Posterior vena cava (tissue), 2 donors: ENCODE data around the gene NUTM1. TPM values are rescaled to one million over a fixed set of nuclear protein-coding genes. Genes with fewer than 3 reads are reported as not detected.
A peak's percentile ranks its signal among the peaks of the same experiment; 100 is the strongest.

Experiments used
- DNase-seq: peaks from one replicate; pipeline ENCODE4 v3.0.0-alpha.2; 2020; ENCODE audit warnings: low spot score
- intact Hi-C, 2 donors: fragments of 100-400 bp; cut with DNase I; formaldehyde crosslinking; loops; one replicate each; pipeline versions ENCODE4 v1.14.1 to v1.14.2; 2022 to 2023
- long read RNA-seq, 2 donors: library from polyadenylated mRNA; unstranded; transcript quantifications; one replicate each; pipeline ENCODE4 v2.0.0, GENCODE V29; 2020 to 2021
- total RNA-seq, 2 donors: library from RNA; stranded (reverse); fragmentation: NEBNext Ultra II Directional; extraction: Animal tissue kit (Norgen Biotek cat#: 25700); gene quantifications; one replicate each; pipeline ENCODE4 v1.2.1, GENCODE V29; 2021
- donor health status: DM: yes; HTN: yes; CAD: no.
- donor health status: DM: yes; HTN: yes; CAD: no.

Gene NUTM1, protein sequence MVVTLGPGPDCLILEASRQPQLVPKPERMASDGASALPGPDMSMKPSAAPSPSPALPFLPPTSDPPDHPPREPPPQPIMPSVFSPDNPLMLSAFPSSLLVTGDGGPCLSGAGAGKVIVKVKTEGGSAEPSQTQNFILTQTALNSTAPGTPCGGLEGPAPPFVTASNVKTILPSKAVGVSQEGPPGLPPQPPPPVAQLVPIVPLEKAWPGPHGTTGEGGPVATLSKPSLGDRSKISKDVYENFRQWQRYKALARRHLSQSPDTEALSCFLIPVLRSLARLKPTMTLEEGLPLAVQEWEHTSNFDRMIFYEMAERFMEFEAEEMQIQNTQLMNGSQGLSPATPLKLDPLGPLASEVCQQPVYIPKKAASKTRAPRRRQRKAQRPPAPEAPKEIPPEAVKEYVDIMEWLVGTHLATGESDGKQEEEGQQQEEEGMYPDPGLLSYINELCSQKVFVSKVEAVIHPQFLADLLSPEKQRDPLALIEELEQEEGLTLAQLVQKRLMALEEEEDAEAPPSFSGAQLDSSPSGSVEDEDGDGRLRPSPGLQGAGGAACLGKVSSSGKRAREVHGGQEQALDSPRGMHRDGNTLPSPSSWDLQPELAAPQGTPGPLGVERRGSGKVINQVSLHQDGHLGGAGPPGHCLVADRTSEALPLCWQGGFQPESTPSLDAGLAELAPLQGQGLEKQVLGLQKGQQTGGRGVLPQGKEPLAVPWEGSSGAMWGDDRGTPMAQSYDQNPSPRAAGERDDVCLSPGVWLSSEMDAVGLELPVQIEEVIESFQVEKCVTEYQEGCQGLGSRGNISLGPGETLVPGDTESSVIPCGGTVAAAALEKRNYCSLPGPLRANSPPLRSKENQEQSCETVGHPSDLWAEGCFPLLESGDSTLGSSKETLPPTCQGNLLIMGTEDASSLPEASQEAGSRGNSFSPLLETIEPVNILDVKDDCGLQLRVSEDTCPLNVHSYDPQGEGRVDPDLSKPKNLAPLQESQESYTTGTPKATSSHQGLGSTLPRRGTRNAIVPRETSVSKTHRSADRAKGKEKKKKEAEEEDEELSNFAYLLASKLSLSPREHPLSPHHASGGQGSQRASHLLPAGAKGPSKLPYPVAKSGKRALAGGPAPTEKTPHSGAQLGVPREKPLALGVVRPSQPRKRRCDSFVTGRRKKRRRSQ
- total RNA-seq, result not detected
- long read RNA-seq, donor 1, result 0 reads
- long read RNA-seq, donor 2, result 0 reads

DNA sequence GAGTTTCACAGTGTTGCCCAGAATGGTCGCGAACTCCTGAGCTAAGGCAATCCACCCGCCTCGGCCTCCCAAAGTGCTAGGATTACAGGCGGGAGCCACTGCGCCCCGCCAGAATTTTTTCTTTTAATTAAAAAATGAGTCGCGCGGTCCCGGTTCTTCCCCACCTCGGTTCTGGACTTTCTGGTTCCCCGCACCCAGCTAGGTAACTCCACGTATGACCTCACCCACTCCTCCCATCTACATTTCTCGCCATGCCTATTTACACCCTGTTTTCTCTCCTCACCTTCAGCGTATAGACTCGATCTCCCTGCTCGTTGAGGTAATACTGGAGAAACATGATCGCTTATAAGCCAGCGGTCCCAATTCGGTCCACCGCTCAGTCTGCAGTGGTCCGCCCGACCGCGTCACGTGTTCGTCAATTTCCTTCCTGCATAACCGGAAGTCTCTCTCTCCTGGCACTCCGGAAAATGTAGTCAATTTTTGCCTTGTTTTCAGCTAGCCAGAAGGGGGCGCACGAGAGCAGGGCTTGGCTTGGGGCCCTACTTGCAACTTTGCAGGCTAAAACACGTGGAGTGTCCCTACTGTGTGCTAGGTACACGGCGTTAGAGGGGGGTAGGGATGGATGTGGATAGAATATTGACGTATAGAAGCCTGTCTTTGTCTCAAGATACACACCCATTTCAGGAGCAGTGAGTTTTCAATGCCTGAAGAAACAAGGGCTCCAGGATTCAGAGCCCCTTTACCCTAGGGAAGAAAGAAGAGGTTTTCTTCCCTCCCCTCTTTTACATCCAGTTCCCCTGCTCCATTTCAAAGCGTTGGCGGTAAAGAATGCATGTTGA lies at the start of gene NUTM1, which contains the start of gene NOP10:
Gene NUTM1, plus strand, starts transcription at position 579 of the 839 bp plus-strand sequence. CDS start 382 bp downstream, outside the sequence.
Gene NOP10, minus strand, starts transcription at position 400 of the 839 bp plus-strand sequence. Its CDS starts 63 bp downstream, at position 337.
- peak; percentile 97 for DNase-seq
- intact Hi-C loops, result no loop called here

DNA sequence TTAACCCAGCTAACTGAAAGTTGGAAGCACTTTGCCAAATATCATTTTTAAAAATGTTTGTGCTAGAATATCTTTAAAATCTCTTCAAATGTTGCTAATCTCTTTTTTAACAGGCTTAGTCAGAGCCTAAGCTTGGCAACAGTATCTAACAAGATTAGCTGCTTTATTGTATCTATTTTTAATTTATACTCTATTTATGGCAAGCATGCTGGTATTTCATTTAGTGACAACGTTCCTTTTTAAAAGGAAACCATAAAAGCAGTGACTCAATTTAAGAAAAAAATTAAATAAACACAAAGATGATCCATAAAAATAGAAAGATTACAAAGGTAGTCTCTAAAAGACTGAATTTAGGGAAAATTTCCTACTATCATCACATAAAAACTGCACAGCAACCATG lies 46.1 kb upstream of the NUTM1 start:
- no peak for DNase-seq
- intact Hi-C loops, result no loop called here

DNA sequence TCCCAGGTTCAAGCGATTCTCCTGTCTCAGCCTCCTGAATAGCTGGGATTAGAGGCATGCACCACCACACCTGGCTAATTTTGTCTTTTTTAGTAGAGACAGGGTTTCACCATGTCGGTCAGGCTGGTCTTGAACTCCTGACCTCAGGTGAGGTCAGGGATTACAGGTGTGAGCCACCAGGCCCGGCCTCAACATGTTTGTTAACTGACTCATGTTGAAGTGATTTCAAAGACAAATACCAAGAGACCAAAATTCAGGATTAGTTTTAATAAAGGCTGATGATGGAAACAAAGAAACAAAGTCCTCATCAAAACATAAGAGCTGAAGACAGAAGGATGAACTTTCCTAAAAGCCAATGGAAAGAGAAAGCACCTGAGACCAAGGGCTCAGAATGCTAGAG lies 42.1 kb upstream of the NUTM1 start:
- intact Hi-C loops, result no loop called here
- no peak for DNase-seq

DNA sequence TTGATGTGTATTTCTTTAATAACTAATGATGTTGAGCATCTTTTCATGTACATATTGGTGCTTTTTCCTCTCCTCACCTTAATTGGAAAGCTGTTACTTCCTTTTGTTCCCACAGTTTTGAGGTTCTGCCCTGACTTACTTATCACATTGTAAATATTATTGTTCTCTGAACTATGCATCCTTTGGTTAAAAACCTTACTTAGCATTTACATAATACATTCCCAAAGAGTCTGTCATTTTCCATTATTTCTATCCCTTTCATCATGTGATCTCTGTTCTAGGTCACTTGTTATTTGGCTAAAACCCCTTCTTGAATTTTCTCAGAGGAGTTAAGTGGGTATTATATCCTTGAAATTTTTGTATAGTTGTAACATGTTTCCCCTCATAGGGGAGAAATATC lies 38.5 kb upstream of the NUTM1 start:
- intact Hi-C loops, result no loop called here

DNA sequence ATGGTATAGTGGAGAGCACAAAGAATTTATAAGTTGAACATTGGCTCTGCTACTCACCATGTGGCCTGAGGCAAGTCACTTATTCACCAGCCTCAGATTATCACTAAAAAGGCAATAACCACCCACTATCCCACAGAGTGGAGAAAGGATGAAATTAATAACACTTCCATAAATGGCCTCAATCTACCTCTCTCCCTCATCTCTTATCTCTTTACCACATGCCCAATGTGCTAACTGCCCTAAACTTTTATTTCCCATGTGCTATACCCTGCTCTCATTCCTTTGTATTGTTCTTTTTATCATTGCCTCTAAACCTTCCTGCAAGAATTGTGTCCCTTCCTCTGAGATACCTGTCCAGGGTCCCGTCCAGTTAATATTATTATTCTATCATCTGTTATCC lies 31.6 kb upstream of the NUTM1 start:
- intact Hi-C loops, result no loop called here
- no peak for DNase-seq

More for the DNA sequence above, 38.5 kb upstream of the NUTM1 start:
- DNase-seq, result no peak

DNA sequence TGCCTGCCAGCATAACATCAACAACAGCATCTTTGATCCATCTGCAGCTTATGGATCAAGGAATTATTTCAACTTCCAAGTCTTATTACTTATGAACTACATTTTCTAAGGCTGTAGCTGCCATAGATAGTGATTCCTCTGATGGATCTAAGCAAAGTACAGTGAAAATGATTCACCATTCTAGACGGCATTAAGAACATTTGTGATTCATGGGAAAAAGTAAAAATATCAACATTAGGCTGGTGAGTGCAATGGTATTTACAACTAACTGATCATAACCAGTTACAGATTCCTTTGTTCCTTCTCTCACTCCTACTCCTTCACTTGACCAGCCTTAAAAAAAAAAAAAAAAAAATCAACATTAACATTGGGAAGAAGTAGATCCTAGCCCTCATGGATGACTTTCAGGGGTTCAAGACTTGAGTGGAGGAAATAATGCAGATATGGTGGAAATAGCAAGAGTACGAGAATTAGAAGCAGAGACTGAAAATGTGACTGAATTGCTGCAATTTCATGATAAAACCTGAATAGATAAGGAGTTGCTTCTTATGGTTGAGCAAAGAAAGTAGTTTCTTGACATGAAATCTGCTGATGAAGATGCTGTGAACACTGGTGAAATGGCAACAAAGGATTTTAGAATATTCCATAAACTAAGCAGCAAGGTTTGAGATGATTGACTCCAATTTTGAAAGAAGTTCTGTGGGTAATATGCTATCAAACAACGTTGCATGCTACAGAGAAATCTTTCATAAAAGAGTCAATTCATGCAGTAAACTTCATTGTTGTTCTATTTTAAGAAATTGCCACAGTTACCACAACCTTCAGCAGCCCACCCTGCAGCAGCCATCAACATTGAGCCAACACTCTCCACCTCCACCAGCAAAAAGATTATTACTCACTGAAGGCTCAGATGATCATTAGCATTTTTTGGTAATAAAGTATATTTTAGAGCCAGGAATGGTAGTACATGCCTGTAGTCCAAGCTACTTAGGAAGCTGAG lies 28.3 kb upstream of the NUTM1 start:
- intact Hi-C loops, result no loop called here

DNA sequence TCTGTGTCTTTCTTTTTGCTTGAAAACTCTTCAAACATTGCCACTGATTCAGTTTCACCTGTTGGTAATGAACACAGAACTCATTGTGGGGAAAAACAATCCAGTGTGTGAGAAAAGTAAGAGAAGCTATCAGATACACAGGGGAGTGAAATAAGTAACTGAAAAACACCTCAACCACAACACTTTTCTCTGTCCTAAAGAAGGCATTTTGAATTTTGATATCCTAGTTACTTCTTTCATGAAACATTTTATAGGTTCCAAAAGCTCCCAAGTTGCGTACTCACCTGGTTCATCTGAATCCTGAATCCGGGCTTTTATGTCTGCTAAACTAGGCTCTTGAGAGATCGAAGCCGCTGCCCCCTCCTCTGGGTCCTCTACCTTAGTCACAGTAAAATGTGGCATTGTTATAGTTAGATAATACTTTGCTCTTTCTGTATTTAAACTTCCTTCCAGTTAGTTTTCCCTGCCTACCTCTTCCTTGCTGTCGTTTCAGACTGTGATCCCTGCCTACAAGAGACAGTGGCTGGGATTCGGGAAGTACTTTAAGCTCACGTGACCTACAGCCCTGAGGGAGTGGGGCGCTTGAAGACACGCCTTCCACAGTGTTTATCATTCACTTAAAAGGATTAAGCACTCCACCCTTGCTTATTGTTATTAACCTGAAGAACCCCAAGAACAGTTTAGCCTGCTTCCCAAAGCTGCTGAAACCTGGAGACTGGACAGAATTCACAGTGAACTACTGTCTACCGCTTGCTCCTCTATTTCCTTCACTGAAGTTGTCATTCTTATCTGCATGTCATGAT lies 24.6 kb upstream of the NUTM1 start:
- DNase-seq, result no peak
- intact Hi-C loops, result no loop called here

More for the DNA sequence above, 28.3 kb upstream of the NUTM1 start:
- DNase-seq, result no peak

DNA sequence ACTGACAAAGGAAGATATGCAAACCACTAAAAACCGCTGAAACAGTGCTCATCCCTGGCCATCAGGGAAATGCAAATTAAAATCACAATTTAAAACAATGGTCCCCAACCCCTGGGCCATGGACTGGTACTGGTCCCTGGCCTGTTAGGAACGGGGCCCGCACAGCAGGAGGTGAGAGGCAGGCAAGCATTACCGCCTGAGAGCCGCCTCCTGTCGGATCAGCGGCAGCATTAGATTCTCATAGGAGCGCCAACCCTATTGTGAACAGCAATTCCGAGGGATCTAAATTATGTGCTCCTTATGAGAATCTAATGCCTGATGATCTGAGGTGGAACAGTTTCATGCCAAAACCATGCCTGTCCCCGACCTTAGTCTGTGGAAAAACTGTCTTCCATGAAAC lies 19.9 kb upstream of the NUTM1 start:
- no peak for DNase-seq
- intact Hi-C loops, result no loop called here

DNA sequence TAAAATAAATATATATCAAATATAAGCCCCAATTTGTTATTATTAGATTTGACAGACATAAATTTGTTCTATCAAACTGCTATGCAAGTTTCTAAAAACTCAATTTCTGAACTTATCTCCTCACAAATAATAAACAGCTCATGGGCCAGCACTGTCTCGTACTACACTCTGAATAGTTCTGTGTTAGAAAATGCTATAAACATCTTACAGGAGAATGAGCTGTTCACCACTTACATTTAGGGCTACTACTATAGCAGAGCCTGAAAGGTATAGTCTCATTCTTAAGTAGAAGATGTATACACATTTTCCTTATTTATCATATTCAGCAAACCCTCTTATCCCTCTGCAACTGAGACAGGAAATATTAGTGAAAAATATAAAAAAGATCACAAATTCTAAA lies 18.2 kb upstream of the NUTM1 start:
- intact Hi-C loops, result no loop called here
- DNase-seq, result no peak

DNA sequence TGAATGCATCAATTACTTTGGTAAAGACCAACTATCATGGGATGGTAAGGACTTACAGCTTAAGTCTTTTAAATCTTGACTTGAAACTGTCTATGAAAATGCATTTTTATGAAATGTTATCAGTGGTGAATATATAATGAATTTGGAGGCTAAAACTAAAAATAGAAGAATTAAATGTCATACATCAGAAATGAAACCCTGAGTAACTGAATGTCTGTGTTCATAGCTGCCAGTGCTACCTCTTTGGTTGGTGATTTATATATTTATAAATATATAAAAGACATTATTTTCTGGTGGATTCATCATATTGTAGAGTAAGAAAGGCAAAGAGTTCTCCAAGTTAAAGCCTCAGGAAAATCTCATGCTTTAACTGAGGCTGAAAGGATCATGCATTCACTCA lies 17.7 kb upstream of the NUTM1 start:
- intact Hi-C loops, result no loop called here
- no peak for DNase-seq

DNA sequence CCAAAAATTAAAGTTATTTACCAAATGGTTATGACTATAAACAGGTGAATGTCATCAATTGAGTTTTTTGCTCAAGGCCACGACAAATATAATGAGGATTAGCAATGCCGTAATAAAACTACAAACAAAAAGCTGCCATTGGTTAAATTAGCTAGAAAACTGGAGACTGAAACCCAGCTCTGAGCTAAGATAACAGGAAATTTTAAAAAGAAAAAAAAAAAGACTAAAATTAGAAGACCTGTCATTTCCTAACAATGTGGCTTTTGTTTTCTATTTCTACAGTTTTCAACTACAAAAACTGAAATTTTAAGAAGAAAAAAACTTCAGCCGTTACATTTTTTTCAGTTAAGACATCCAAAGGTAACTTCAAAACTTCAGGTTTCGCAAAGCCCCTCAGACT lies 15.2 kb upstream of the NUTM1 start:
- DNase-seq, result no peak
- intact Hi-C loops, result no loop called here

DNA sequence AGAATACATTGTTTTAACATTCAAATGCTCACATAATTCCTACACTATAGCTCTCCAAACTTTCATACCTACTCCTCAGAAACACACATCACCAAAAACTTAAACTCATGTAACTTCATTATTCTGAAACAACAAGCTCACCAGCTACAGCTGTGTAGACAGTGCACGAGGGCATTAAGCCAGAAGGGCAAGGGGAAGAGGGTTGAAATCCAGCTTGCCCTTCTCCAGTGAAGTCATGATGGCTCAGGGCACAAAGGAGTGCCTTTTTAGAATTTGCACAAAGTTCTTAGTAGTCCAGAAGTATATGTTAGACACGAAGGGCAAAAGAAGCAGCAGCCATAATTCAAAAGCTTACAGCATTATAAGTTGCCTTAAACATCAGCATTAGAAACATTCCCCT lies 14.1 kb upstream of the NUTM1 start:
- intact Hi-C loops, result no loop called here
- no peak for DNase-seq

DNA sequence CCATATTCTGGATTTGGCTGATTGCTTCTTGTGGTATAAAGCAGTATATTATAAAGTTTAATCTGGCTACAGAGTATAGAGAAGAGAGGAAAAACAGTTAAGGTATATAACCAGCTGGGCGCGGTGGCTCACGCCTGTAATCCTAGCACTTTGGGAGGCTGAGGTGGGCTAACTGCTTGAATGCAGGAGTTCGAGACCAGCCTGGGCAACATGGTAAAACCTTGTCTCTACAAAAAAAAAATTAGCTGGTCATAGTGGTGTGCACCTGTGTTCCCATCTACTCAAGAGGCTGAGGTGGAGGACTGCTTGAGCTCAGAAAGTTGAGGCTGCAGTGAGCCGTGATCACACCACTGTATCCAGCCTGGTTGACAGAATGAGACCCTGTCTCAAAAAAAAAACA lies 12.8 kb upstream of the NUTM1 start:
- no peak for DNase-seq
- intact Hi-C loops, result no loop called here

DNA sequence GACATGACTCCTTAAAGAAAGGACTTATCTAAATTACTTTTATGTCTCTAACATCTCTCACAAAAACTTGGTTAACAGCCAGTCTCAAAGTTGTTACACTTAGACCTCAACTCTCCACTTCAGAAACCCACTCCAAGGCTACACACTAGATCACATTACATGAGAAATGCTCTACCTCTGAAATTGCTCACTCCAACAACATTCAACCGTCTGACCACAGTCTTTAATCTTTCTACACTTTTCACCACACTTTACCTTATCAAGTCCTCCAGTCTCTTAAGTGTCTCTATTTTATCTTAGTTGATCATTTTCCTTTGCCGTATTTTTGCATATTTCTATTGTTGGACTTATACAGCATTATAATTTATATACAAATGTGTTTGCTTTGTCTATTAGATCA lies 11.3 kb upstream of the NUTM1 start:
- no peak for DNase-seq
- intact Hi-C loops, result no loop called here

DNA sequence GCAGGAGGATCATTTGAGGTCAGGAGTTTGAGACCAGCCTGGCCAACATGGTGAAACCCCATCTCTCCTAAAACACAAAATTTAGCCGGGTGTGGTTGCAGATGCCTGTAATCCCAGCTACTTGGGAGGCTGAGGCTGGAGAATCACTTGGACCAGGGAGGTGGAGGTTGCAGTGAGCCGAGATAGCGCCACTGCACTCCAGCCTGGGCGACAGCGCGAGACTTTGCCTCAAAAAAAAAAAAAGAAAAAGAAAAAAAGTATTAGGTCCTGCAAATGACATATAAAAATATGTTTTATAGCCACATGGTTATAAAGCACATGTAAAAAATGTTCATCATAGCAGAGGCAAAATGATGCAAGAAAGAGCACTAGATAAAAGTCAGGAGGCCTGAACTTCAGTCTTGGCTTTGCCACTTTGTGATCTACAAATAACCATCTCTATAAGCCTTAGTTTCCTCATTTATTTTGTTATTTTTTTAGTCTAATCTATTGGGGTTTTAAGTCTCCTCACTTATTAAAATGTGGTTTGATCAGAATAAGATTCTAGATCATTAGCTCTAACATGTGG lies 10.5 kb upstream of the NUTM1 start:
- intact Hi-C loops, result no loop called here

DNA sequence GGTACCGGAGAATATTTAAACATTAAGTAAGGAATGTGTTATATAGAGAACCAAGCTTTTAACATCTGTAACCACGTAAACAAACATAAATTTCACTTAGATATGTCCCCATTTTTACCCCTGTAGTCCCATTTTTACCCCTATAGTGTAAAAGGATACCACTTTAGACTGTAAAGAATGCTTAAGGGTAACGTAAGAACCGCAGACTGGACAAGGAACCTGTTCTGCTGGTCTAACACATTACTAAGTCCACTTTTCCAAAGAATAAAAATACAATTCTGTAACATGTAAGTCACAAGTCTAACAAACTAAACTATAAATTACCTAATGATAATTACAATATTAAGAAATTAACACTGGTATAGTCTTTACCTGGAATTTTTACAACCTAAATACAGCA lies 8.4 kb upstream of the NUTM1 start:
- no peak for DNase-seq
- intact Hi-C loops, result no loop called here

More for the DNA sequence above, 10.5 kb upstream of the NUTM1 start:
- DNase-seq, result no peak
